ENCODE data around the gene ZNF446.
"Not testable (repeated sequence)": the region's sequence is repeated elsewhere in the genome, so short reads cannot be mapped to it uniquely, and the experiment has no call there.

ZNF446 gene

GRCh38 chr19:58475714-58476497 lies at the start of gene ZNF446:
Gene ZNF446 (plus strand): TSS chr19:58476352. CDS start chr19:58477219, 867 bp downstream.
- peaks cover 29% of the 10 kb centered on the region for H4K20me1 ChIP-seq
- H3K4me3 ChIP-seq = peak within 1 kb of the TSS; percentile 74
- no peak for TF ChIP-seq Cebpa-rat (IDR thresholded peaks at IDR 0.05)
- H3K4me2 ChIP-seq = peak within 1 kb of the TSS; percentile 91
- H3K36me3 ChIP-seq = peaks cover 41% of the 10 kb centered on the region
- H3K9me3 ChIP-seq = no peaks in the 10 kb centered on the region
- peak within 1 kb of the TSS; percentile 85 for H3K9ac ChIP-seq
- H3K27ac ChIP-seq = peak within 1 kb of the TSS; percentile 87
- peaks cover 50% of the 10 kb centered on the region for H3K4me1 ChIP-seq
- H3K27me3 ChIP-seq = no peaks in the 10 kb centered on the region

DNA sequence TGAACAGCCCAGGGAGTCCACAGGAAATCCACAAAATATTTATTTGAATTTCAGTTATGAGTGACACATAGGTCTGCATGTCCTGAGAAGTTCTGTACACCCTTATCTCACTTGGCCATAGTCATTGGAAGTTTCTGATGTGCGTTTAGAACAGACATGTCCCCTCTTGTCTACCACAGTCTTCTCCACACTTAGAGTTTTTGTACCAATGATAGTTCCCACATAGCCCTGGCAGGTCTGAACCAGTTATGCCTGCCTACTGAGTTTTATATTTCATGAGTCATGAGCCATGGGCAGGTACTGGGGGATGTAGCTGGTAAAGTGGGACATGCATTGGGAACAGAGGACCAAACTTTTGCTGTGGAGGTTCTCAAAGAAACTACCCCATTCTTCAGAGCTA lies 47.5 kb upstream of the ZNF446 start:
- no peak for TF ChIP-seq Cebpa-rat (IDR thresholded peaks at IDR 0.05)
- H3K4me3 ChIP-seq = no peak overlapping the region

DNA sequence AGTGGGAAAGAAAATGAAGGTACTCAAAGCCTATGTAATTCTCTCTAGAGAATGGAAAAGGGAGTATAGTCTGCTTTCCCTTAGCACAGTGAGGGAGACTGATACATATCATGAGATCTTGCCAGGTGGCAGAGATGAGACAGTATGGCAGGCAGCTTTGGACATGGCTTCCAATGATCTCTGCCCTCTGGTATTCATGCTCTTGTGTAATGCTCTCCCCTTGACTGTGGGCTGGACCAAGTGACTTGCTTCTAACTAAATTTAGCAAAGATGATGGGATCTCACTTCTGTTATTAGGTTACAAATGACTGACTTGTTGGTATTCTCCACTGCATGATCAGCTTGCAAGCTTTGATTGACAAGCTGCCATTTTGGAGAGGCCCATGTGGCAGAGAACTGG lies 46.4 kb upstream of the ZNF446 start:
- H3K9ac ChIP-seq = no peak overlapping the region
- H3K27ac ChIP-seq = no peak overlapping the region
- no peak overlapping the region for H3K4me2 ChIP-seq
- no peak overlapping the region for H3K4me3 ChIP-seq
- no peaks in the 10 kb centered on the region for H3K4me1 ChIP-seq
- peaks cover 44% of the 10 kb centered on the region for H3K36me3 ChIP-seq
- H4K20me1 ChIP-seq = no peaks in the 10 kb centered on the region
- peaks cover 66% of the 10 kb centered on the region for H3K9me3 ChIP-seq
- TF ChIP-seq Cebpa-rat (IDR thresholded peaks at IDR 0.05) = no peak
- no peaks in the 10 kb centered on the region for H3K27me3 ChIP-seq

More for the DNA sequence above, 47.5 kb upstream of the ZNF446 start:
- Histone ChIP-seq H3K27me3 (no peaks in the 10 kb centered on the region), H3K9me3 (peaks cover 55% of the 10 kb centered on the region), H3K27ac (no peak overlapping the region), H4K20me1 (no peaks in the 10 kb centered on the region), H3K4me2 (no peak overlapping the region), H3K36me3 (peaks cover 33% of the 10 kb centered on the region), H3K9ac (no peak overlapping the region), H3K4me1 (no peaks in the 10 kb centered on the region)

- Histone ChIP-seq H3K4me3 (no peak overlapping the region), H3K9me3 (peaks cover 67% of the 10 kb centered on the region)
Observed at GRCh38 chr19:58434217-58434616, 41.9 kb upstream of the ZNF446 start.

GRCh38 chr19:58439576-58440554 lies 36.3 kb upstream of the ZNF446 start, which contains the start of gene ZNF132:
Gene ZNF132 (minus strand): TSS chr19:58440153. CDS start chr19:58439821, 332 bp downstream.
- no peak within 1 kb of the TSS for H3K4me2 ChIP-seq
- H3K4me3 ChIP-seq = no peak within 1 kb of the TSS

More at GRCh38 chr19:58434217-58434616, 41.9 kb upstream of the ZNF446 start:
- Histone ChIP-seq H3K4me1 (no peaks in the 10 kb centered on the region), H3K4me2 (no peak overlapping the region), H4K20me1 (no peaks in the 10 kb centered on the region), H3K9ac (no peak overlapping the region), H3K27me3 (no peaks in the 10 kb centered on the region), H3K36me3 (peaks cover 38% of the 10 kb centered on the region), H3K27ac (no peak overlapping the region)
- TF ChIP-seq Cebpa-rat (IDR thresholded peaks at IDR 0.05) = no peak

GRCh38 chr19:58440556-58440955 lies 35.6 kb upstream of the ZNF446 start:
- H3K4me1 ChIP-seq = no peaks in the 10 kb centered on the region
- no peak for TF ChIP-seq Cebpa-rat (IDR thresholded peaks at IDR 0.05)
- H3K27ac ChIP-seq = no peak overlapping the region
- no peaks in the 10 kb centered on the region for H3K36me3 ChIP-seq
- H3K9me3 ChIP-seq = peaks cover 57% of the 10 kb centered on the region
- no peaks in the 10 kb centered on the region for H3K27me3 ChIP-seq
- H3K9ac ChIP-seq = no peak overlapping the region
- H3K4me3 ChIP-seq = no peak overlapping the region
- H3K4me2 ChIP-seq = no peak overlapping the region
- no peaks in the 10 kb centered on the region for H4K20me1 ChIP-seq

More at GRCh38 chr19:58439576-58440554, 36.3 kb upstream of the ZNF446 start, which contains the start of gene ZNF132:
- Histone ChIP-seq H3K27me3 (no peaks in the 10 kb centered on the region), H4K20me1 (no peaks in the 10 kb centered on the region), H3K9me3 (peaks cover 64% of the 10 kb centered on the region), H3K36me3 (peaks cover 1% of the 10 kb centered on the region; the same call in 1 of the 2 replicates), H3K4me1 (no peaks in the 10 kb centered on the region), H3K27ac (no peak within 1 kb of the TSS), H3K9ac (no peak within 1 kb of the TSS)
- TF ChIP-seq Cebpa-rat (IDR thresholded peaks at IDR 0.05) = no peak

DNA sequence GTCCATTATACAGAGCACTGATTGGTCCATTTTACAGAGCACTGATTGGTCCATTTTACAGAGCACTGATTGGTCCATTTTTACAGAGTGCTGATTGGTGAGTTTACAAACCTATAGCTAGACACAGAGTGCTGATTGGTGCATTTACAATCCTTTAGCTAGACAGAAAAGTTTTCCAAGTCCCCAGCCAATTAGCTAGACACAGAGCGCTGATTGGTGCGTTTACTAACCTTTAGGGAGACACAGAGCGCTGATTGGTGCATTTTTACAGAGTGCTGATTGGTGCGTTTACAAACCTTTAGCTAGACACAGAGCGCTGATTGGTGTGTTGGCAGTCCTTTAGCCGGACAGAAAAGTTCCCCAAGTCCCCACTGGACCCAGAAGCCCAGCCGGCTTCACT lies 33.2 kb upstream of the ZNF446 start:
- H3K4me2 ChIP-seq, H3K27me3 ChIP-seq, H4K20me1 ChIP-seq, H3K9ac ChIP-seq, H3K27ac ChIP-seq, H3K4me3 ChIP-seq, H3K4me1 ChIP-seq, H3K36me3 ChIP-seq: not testable (repeated sequence)
- peaks cover 74% of the 10 kb centered on the region for H3K9me3 ChIP-seq

DNA sequence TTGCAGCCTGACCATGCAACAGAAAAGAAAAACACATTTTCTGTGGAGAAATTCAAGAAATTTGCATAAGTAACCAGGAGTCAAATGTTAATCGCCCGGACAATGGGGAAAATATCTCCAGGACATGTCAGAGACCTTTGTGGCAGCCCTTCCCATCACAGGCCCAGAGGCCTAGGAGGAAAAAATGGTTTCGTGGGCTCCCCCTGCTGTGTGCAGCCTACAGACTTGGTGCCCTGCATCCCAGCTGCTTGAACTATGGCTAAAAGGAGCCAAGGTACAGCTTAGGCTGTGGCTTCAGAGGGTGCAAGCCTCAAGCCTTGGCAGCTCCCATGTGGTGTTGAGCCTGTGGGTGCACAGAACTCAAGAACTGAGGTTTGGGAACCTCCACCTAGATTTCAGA lies 27.3 kb upstream of the ZNF446 start:
- Histone ChIP-seq H3K4me3 (peak overlapping the region; percentile 30), H3K27me3 (peaks cover 22% of the 10 kb centered on the region), H3K4me1 (peaks cover 18% of the 10 kb centered on the region), H3K9me3 (peaks cover 52% of the 10 kb centered on the region)
- H3K27ac ChIP-seq, H4K20me1 ChIP-seq, H3K4me2 ChIP-seq, H3K36me3 ChIP-seq, H3K9ac ChIP-seq: not testable (repeated sequence)

DNA sequence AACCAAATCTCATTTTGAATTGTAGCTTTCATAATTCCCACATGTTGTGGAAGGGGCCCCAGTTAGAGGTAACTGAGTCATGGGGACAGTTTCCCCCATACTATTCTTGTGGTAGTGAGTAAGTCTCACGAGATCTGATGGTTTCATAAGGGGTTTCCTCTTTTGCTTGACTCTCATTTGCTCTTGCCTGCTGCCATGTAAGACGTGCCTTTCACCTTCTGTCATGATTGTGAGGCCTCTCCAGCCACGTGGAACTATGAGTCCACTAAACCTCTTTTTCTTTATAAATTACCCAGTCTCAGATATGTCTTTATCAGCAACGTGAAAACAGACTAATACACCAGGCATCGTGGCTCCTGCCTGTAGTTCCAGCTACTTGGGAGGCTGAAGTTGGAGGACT lies 26.2 kb upstream of the ZNF446 start:
- not testable (repeated sequence) for H4K20me1 ChIP-seq, H3K27ac ChIP-seq, H3K9ac ChIP-seq, H3K4me3 ChIP-seq, H3K4me2 ChIP-seq
- Histone ChIP-seq H3K27me3 (peaks cover 22% of the 10 kb centered on the region), H3K9me3 (peaks cover 47% of the 10 kb centered on the region), H3K36me3 (peaks cover 15% of the 10 kb centered on the region; the same call in 1 of the 2 replicates), H3K4me1 (peaks cover 18% of the 10 kb centered on the region)
